GM12892 (cell line): ENCODE measurements around the gene DGKE.

ENCODE experiments used
- POLR2A ChIP-seq: IDR thresholded peaks from 2 replicates; pipeline ENCODE4 v1.6.1; 2011; ENCODE audit warnings: low read depth, low read length, control low read depth
- TAF1 ChIP-seq: IDR thresholded peaks from 2 replicates; pipeline ENCODE4 v1.6.1; 2011; ENCODE audit warnings: low read depth, mild to moderate bottlenecking, control low read depth, low read length, borderline replicate concordance

DNA sequence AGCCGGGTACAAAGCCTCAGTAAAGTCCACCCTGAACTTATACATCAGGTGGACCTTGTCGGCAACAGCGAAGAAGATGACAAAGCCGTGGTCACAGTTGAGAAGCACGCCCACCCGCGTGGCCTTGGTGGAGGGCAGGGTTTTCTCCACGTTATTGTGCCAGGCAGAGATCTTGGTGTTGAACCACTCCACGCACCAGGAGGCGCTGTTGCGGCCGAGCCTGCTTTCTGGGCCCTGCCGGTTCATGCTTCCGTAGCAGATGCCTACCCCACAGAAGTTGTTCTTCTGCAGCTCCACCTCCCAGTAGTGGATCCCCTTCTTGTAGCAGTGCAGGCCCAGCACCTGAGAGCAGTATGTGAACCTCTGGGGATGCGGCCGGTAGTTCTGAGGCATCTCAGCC is 57.8 kb downstream of the DGKE start:
- no peak for TF ChIP-seq TAF1
- TF ChIP-seq POLR2A: no peak
